Subcutaneous abdominal adipose tissue (tissue), 5 donors: ENCODE data around the gene TMTC2.

ENCODE experiments used
- H3K27ac ChIP-seq: one replicate; pipeline ENCODE4 v1.7.0; 2013; ENCODE audit warnings: low read depth, mild to moderate bottlenecking, inconsistent platforms, low read length, moderate library complexity
- H3K27me3 ChIP-seq, 5 donors: one replicate each; pipeline ENCODE4 v1.7.0; 2013; ENCODE audit warnings: low read length in 5 of 5, inconsistent platforms in 1 of 5; ENCODE audit not compliant: control insufficient read depth in 5 of 5, insufficient read depth in 4 of 5
- H3K36me3 ChIP-seq, 5 donors: one replicate each; pipeline ENCODE4 v1.7.0; 2013; ENCODE audit warnings: low read length in 5 of 5; ENCODE audit not compliant: control insufficient read depth in 5 of 5, insufficient read depth in 5 of 5
- H3K4me1 ChIP-seq, 5 donors: one replicate each; pipeline ENCODE4 v1.7.0; 2013; ENCODE audit warnings: low read length in 5 of 5, mild to moderate bottlenecking in 3 of 5, moderate library complexity in 1 of 5; ENCODE audit not compliant: control insufficient read depth in 5 of 5, insufficient read depth in 5 of 5
- H3K4me3 ChIP-seq, 5 donors: one replicate each; pipeline ENCODE4 v1.7.0; 2013; ENCODE audit warnings: low read length in 5 of 5, low read depth in 1 of 5
- H3K9ac ChIP-seq, 5 donors: one replicate each; pipeline ENCODE4 v1.7.0; 2013; ENCODE audit warnings: low read length in 5 of 5, mild to moderate bottlenecking in 4 of 5, moderate library complexity in 3 of 5
- H3K9me3 ChIP-seq, 5 donors: one replicate each; pipeline ENCODE4 v1.7.0; 2013; ENCODE audit warnings: low read length in 5 of 5; ENCODE audit not compliant: control insufficient read depth in 5 of 5
- donor health status: healthy.
- donor health status: healthy.
- donor health status: healthy.
- donor health status: healthy.
- donor health status: healthy.

Gene TMTC2

DNA sequence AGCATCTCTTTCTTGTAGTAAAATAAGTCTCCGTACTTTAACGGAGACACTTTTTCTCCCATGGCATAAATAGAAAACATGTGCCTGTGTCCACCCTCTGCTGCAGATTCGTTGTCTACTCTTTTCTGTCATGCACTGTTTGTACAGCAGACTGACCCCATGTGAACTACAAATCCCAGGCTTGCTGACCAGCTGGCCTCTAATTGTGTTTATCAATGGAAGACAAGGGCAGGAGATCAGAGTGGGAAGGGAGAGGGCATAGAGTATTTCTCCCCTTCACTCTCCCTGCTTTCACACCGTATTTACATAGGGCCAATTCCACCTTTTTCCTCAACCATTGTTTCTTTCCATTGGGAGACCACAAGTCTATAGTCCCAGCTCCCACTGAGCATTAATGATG lies 31.0 kb upstream of the TMTC2 start:
- Histone ChIP-seq H3K9me3 (no peaks in the 10 kb centered on the region), H3K9ac (no peak overlapping the region), H3K4me1 (peaks cover 0 to 6% (median 0%) of the 10 kb centered on the region in 5 donors), H3K4me3 (no peak overlapping the region), H3K27ac (no peak overlapping the region), H3K36me3 (no peaks in the 10 kb centered on the region), H3K27me3 (peaks cover 0 to 2% (median 0%) of the 10 kb centered on the region in 5 donors)

DNA sequence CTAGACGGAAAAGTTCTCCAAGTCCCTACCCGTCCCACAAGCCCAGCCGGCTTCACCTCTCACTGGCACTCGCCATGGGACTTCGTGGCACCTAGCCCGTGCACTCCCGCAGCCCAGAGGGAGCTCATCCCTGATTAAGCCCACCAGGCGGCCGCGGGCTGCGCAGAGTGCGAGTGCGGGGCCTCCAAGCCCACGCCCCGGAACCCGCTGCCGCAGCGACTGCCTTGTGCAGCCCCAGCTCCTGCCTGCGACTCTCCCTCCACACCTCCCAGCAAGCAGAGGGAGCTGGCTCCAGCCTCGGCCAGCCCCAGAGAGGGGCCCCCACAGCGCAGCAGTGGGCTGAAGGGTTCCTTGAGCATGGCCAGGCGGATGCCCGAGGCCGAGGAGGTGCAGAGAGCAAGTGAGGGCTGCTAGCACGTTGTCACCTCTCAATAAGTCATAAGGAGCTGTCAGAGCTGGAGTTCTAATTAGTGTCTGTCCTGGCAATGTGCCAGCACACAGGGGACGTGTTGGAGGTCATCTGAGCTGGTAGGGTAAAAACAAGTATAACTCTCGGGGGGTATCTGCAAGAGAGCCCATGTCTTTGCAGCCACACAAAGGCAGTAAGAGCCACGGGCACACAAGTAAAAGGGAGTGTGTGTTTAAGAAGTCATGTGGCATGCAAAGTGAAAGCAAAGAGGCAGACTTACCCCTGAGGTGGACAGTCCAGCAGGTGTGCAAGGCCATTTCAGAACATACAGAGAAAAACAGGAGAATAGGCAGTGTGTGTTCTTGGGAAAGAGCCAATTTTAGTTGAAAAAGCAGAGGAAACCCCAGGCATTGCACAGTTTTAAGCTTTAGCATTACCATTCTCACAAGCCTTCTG lies 27.1 kb upstream of the TMTC2 start:
- H3K9me3 ChIP-seq: no peaks in the 10 kb centered on the region
- no peak overlapping the region for H3K4me3 ChIP-seq
- no peak overlapping the region for H3K27ac ChIP-seq

GRCh38 chr12:82660541-82661325 lies 26.0 kb upstream of the TMTC2 start:
- Histone ChIP-seq H3K27me3 (peaks cover 0 to 2% (median 0%) of the 10 kb centered on the region in 5 donors), H3K9ac (no peak overlapping the region), H3K9me3 (no peaks in the 10 kb centered on the region), H3K4me3 (no peak overlapping the region), H3K4me1 (peaks cover 0 to 5% (median 0%) of the 10 kb centered on the region in 5 donors), H3K36me3 (no peaks in the 10 kb centered on the region), H3K27ac (no peak overlapping the region)

More for the DNA sequence above, 27.1 kb upstream of the TMTC2 start:
- Histone ChIP-seq H3K4me1 (peaks cover 0 to 5% (median 0%) of the 10 kb centered on the region in 5 donors), H3K9ac (no peak overlapping the region), H3K27me3 (peaks cover 0 to 2% (median 0%) of the 10 kb centered on the region in 5 donors), H3K36me3 (no peaks in the 10 kb centered on the region)

- Histone ChIP-seq H3K9me3 (no peaks in the 10 kb centered on the region), H3K27ac (no peak overlapping the region), H3K4me3 (no peak overlapping the region), H3K9ac (no peak overlapping the region), H3K27me3 (peaks cover 0 to 2% (median 0%) of the 10 kb centered on the region in 5 donors), H3K36me3 (no peaks in the 10 kb centered on the region), H3K4me1 (peaks cover 0 to 5% (median 0%) of the 10 kb centered on the region in 5 donors)
These were observed 22.8 kb upstream of the TMTC2 start for GRCh38 chr12:82663893-82664292.

DNA sequence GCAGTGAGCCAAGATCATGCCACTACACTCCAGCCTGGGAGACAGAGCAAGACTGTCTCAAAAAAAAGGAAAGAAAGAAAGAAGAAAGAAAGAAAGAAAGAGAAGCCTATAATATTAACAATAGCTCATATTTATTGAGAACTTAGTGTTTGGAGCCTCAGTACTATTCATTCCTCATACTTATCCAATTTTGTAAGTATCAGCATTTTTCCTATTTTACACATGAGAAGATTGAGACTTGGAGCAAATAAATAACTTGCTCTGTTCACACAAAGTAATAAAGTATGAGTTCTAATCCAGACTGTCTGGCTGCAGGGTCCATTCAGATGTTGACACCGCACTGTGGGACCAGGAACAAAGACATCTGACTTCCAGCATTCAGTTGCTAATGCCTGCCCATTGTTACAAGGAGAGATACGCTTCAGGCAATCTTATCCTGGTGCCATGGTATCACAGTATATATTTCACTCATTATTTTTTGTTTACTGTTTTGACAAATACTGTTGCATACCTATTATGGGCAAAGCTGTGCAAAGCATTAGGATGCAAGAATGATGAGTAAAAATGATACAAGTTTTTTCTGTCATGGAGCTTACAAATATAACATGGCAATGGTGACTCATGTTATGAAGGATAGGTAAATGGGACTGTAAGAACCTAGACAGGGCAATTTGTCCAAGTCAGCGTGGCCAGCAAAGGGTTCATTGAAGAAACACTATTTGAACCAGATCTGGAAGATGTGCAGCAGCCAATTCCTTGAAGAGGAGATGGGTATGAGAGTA lies 21.4 kb upstream of the TMTC2 start:
- peaks cover 0 to 2% (median 0%) of the 10 kb centered on the region in 5 donors for H3K4me1 ChIP-seq
- H3K4me3 ChIP-seq: no peak overlapping the region
- no peaks in the 10 kb centered on the region for H3K36me3 ChIP-seq
- H3K27me3 ChIP-seq: no peaks in the 10 kb centered on the region
- no peaks in the 10 kb centered on the region for H3K9me3 ChIP-seq
- H3K27ac ChIP-seq: no peak overlapping the region
- no peak overlapping the region for H3K9ac ChIP-seq

DNA sequence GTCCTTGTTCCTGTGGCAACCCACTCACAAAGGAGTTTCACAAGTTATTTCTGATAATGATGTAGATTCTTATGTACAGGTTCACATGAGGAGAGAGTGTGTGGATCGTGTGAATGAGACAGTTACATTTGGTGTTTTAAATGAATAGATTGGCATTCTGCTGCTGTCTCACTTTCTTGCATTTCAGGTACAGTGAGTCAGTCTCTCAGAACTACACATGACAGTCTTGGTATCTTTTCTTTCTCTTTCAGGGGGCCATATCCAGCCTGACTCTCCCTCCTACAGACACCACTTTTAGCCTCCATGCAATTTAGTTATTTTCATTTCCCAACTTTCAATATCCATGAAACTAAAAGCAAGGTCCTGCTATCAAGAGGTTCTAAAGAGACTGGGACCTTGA lies 19.9 kb upstream of the TMTC2 start:
- no peak overlapping the region for H3K27ac ChIP-seq
- H3K4me1 ChIP-seq: no peaks in the 10 kb centered on the region
- H3K9me3 ChIP-seq: peaks cover 0 to 3% (median 0%) of the 10 kb centered on the region in 5 donors
- H3K36me3 ChIP-seq: no peaks in the 10 kb centered on the region
- no peak overlapping the region for H3K4me3 ChIP-seq
- H3K9ac ChIP-seq: no peak overlapping the region
- H3K27me3 ChIP-seq: no peaks in the 10 kb centered on the region

- Histone ChIP-seq H3K9me3 (peaks cover 0 to 3% (median 0%) of the 10 kb centered on the region in 5 donors), H3K9ac (no peak overlapping the region), H3K4me1 (peaks cover 0 to 12% (median 7%) of the 10 kb centered on the region in 5 donors), H3K27ac (no peak overlapping the region), H3K4me3 (no peak overlapping the region), H3K36me3 (no peaks in the 10 kb centered on the region), H3K27me3 (no peaks in the 10 kb centered on the region)
These were observed 15.0 kb upstream of the TMTC2 start for GRCh38 chr12:82671673-82672195.

DNA sequence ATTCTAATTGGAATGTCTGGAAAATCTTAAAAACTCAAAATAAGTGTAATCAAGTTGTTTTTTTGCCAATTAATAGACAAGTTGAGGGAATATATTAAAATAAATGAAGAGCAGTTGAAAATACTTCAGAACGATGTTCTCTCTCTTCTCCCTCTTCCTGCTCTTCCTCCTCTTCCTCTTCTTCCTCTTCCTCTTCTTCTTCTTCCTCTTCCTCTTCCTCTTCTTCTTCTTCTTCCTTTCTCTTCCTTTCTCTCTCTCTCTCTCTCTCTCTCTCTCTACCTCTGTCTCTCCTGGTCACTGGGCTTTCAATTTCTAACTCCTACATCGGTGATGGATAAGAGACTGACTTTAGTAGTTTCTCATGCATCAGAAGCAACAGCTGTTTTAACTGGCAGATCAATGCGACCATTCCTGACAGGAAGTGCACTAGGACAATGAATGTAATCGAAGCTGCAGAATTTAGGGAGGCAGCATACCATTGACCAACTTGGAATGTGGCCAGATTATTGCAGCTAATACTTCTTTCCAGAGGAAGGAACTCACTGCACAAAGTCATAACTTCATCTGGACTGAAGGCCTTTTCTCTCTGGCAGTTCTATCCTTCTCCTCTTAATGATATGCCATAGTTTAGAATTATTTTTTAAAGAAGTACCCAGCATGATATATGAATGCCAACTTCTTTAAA lies 13.8 kb upstream of the TMTC2 start:
- Histone ChIP-seq H3K4me3 (no peak overlapping the region), H3K27ac (no peak overlapping the region), H3K36me3 (no peaks in the 10 kb centered on the region), H3K9ac (no peak overlapping the region), H3K9me3 (peaks cover 0 to 3% (median 0%) of the 10 kb centered on the region in 5 donors), H3K4me1 (peaks cover 0 to 12% (median 7%) of the 10 kb centered on the region in 5 donors), H3K27me3 (no peaks in the 10 kb centered on the region)

- H3K4me3 ChIP-seq: no peak overlapping the region
- no peak overlapping the region for H3K27ac ChIP-seq
- no peaks in the 10 kb centered on the region for H3K36me3 ChIP-seq
- no peaks in the 10 kb centered on the region for H3K27me3 ChIP-seq
- H3K4me1 ChIP-seq: peaks cover 0 to 12% (median 7%) of the 10 kb centered on the region in 5 donors
- H3K9me3 ChIP-seq: peaks cover 0 to 3% (median 0%) of the 10 kb centered on the region in 5 donors
- no peak overlapping the region for H3K9ac ChIP-seq
These were observed 13.0 kb upstream of the TMTC2 start for GRCh38 chr12:82673698-82674097.
